Activated CD4-positive, CD25-positive, alpha-beta regulatory T cell treated with anti-CD3 and anti-CD28 coated beads, Interleukin-2, amount 50 U/mL, for 24 hours (primary cell): ENCODE data around the gene RAB15.

Experiments used
- ATAC-seq, 2 donors: fragments of 150-1000 bp; cut with Tn5 transposase; one replicate each; pipeline ENCODE4 v1.10.0; 2021; ENCODE audit warnings: mild to moderate bottlenecking in 1 of 2, moderate library complexity in 1 of 2

The RAB15 gene

DNA sequence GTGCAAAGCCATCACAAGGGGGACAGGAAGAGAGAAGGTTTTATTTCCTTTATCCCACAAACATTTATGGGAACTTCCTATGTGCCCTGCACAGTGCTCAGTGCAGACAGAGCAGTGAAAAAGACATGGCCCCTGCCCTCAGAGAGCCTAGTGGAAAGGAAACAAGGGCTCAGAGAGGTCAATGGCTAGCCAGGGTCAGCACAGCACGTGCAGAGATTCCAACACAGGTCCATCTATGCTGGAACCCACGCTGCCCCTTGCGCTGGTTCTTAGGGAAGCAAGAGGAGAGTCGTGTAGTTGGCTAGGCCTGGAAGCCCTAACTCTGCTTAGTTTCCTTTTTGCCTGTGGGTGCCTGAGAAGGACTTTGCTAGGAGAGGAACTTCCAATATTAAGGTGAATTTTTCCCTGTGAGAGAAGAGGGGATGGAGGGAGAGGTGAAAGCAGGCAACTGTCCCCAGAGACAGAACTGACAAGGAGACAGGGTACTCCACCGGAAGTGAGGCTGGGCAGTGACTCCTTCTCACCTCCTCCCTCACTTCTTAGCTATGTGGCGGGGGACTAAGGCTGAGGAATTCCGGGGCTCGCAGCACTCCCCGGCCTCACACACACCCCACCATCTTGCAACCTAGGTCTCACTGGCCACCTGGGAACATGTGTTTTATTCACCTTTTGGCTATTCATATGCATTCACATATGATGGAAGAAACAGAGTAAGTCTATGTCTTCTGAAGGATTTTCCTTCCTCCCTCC is 17.5 kb downstream of the RAB15 start:
- ATAC-seq: no peak

DNA sequence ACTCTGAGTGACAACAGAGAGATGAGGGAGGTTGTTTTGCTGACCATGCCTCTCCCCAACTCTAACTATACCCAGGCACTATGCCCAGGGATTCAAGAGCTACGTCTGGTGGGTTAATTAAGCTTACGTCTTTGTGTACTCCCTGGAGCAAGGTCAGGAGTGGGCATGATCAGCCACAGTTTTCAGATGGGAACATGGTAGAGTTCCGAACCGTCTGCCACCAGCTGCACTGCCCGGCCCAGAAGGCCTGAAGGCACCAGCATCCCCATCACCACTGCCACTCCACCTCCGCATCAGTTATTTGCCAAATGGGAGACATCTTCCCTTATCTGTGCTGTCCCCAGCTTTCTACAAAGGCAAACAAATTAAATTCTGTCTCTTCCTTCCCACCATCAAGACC is 18.5 kb downstream of the RAB15 start:
- ATAC-seq: no peak

DNA sequence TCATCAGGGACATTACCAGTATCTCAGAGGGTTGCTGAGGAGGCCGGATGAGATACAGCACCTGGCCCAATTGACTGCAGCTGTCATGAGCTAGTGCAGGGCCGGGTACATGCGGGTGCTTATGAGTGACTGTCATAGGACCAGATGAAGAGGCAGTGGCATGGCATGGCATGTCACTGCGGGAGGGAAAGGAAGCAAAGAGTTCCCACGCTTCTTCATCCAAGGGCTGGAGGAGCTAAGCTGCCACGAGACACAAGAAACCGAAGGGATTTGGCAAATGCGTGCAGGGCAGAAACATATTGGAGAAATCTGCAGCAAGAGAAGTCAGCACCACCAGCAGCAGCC is 18.9 kb downstream of the RAB15 start:
- ATAC-seq: no peak

DNA sequence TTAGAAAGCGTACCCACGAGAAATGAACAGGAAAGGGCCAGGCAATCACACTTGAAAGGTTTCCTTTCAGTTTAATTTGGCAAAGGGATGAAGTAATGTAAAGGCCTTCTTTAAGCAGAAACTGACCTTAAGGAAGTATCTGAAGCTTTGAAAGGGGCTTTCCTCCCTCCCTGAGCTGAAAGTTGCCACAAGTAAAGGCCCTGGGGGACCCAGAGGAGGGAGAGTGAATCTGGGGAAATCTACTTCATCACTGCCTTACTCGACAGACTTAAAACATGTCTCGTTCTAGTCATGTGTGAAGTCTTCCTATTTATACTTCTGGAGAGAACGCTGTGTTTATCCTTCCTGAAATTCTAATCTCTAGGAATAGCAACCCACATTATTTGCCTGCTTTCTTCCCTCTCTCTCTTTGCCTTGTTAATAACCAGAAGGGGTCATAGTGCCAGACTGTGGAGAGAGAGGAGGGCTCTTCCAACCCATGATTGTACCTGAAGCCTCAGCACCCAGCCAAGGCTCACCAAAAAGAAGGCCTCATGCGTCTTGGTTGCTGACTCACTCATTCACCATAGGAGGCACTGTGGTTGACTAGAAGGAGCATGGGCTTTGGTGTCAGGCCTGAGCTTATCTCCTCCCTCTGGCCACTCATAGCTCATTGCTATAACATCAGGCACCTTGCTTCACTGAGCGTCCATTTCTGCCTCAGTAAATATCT is 19.4 kb downstream of the RAB15 start:
- peak in 1 of 2 donors; percentile 65 for ATAC-seq

DNA sequence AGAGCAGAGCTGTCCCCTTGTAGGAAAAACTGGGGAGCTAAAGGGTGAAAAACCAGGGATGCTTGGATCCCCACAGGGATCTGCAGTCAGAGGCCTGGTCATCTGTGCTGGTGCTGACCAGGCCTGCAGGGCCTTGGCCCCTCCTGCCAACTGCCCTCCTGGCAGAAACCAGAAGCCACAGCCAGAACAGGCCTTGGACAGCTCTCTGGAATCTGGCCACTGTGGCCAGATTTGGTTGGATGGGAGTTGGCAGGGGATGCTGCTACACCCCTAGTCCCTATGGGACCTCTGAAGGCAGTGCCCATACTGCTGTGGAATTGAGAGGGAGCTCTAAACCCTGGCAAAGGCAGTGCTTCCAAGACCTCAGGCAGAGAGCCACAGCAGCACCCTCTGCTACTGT is 20.4 kb downstream of the RAB15 start:
- no peak for ATAC-seq

DNA sequence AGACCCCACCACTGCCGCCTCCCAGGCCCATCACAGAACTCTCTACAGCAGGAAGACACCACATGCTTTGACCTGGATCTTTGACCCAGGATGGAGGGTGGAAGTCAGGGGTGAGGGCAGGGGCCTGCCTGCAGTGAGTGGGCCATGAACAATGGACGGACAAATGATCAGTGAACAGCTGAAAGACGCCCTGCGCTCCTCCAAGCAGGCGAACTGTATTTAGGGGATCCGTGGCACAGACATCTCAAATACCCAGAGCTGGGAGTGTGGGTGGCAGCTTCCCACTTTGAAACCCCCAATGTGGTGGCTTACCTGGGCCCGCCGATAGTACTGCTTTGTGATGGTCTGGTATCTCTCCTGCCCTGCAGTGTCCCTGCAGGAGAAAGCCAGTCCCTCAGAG is 20.8 kb downstream of the RAB15 start:
- ATAC-seq: no peak

DNA sequence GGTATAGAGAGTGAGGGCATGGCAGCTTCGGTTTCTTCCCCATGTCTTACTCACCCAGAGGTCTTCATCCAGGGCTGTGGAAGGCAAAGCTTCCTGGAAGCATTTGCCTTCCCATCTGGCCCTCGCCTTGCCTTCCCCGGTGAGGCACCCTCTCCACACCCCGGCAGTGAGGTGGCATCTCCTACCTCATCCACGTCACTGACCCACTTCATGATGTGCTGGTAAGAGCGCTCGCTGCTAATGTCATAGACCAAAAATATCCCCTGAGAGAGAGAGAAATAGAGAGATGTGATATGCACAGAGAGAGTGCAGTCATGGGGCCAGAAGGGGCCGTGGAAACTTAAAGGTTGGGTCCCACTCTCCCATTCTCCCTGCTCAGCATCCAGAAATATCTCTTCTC is 21.2 kb downstream of the RAB15 start:
- ATAC-seq: no peak

DNA sequence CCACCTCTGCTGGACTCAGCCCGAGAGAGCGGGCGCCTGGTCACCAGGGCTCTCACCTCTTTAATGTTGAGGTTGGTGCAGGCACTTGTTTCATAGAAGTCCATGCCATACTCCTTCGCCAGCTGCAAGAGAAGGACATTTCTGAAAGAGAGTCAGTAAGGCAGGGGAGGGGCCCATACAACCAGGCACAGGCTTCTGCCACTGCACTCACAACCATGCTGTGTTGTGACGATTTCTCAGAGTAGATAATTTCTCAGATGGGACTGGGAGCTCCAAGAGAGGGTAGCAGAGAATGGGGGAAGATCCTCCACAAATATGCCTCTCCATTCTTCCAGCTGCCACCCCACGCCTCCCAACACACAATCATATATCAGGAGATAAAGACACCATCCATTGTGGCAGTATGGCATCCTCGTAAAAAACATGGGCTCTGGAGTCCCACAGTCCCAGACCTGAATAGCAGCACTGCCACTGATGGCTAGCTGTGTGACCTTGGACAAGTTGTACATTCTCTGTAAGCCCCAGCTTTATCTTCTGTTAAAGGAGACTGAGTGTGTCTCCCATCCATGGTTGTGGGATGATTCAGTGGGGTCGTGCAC is 23.4 kb downstream of the RAB15 start:
- ATAC-seq: no peak

DNA sequence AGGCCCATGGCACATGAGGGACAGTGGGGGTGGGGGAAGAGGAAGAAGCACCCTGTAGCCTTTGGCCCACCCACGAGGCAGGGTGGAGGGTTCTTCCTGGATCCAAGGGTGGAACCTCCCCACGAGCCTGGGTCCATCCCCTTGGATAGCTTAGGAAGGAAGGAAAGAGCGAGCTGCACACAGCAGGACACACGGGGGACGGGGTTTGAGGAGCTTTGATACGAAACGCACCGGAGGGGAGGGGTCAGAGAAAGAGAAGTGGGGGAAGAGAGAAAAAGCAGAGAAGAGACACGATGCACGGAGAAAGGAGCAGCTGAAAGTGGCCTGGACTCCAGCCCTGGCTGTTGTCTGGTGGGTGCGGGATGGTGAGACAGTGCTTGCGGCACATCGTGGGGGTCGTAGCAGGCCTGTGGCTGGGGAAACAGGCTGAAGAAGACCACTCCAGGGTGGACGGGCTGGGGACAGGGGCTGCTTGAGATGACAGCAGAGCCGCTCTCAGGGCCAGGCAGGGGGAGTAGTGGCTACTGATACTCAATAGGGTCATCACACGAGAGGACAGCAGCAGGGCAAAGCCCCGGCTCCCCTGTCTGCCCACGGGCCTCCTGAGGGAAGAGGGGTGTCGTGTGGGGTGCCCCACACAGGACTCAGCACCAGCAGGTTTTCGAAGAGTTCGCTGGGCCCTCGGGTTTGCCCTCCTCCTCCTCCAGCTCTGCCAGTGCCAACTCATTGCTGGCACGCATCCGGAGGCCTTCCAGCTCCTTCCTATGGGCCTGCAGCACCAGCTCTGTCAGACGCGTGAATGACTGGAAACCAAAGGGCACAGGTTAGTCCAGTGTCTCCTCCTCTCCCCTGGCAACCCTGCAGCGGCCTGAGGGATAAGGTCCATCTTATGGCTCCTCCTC is 24.2 kb downstream of the RAB15 start:
- ATAC-seq: no peak

DNA sequence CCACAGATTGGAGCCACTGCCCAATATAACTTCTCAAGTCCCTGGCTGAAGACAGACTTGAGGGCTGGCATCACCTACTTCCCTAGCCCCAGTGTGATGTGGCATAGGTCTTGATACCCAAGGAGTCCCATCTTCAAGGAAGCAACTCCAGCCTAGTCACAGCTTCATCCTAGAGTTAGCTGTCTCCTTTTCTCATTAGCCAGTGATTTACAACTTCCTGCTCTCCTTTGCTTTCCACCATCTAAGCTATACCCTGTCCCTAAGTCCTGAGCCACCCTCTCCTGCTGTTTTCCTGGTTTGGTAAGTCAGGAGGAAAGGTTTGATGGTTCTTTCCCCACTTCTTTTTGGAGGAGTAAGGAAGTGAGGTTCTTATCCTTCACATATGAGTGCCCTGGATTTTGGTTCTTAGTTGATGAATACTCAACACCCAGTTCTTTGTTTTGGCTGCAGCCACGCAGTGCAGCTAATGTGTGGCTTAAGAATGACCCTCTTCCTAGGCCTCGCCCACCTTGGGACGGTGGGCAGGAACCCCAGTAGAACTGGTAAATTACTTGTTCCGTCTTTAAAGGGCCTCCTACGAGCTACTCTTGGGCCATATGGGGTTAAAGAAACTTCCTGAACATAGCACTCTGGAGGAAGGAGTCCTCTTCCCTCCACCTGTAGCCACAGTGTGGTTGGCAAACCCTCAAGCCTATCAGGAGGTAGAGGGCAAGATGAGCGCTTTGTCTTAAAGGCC is 25.7 kb downstream of the RAB15 start:
- no peak for ATAC-seq

DNA sequence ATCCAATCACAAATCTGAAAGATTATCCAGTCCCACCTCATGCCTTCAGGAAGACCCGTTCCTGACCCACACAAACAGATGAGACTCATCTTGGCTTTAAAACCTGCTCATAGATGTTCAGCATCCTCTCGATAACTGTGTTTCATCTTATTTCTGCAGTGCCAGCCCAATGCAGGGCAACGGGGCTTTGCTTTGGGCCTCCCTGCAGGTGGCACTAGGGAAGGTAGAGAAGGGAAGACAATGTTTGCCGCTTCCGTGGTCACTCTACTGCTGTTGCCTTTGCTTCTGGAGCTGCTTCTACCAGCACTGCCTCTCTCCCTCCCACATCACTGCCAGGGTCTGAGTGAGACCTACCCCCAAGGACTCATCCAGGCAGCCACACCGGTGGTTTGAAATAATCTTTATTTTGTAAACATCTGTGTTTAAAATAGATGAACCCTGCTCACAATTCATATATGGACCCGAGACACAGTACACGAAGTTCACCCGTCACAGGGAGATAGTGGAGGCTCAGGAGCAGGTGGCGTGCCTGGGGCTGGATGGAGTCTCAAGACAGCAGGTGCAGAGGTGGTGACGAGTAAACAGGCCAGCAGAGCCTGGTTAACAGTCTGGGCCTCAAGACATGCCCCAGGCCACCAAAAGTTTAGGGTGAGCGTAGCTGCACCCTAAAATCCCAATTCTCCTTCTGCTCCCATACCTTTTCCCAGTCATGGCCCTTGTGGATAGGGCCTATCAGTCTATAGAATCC is 26.5 kb downstream of the RAB15 start:
- no peak for ATAC-seq

DNA sequence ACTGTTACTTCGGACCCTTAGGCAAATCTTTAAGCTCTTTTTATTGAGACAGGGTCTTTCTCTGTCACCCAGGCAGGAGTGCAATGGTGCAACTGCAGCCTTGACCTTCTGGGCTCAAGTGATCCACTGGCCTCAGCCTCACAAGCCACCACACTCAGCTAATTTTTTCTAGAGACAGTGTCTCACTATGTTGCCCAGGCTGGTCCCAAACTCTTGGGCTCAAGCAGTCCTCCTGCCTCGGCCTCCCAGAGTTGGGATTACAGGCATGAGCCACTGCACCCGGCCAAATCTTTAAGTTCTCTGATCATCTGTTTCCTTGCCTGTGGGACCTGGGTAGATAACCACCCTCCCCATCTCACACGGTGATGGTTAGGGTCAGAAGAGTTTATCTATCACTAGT is 27.3 kb downstream of the RAB15 start:
- no peak for ATAC-seq

DNA sequence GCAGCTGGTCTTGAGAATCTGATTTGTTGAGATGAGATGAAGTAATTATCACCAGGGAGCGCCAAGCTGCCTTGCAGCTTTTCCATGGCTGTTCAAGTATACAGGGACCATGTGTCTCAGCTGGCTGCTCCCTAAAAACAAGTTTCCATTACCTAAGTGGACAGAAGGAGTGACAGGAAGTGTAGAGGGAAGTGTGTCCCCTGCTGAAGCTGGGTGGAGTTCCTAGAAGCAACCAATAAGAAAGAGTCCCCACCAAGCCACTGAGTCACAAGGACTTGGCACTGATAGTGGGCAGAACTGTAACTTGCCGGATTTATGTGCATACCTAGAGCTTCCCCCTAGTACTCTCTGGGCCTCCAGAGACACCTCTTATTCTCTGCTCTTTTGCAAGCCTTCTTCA is 28.1 kb downstream of the RAB15 start:
- ATAC-seq: no peak

DNA sequence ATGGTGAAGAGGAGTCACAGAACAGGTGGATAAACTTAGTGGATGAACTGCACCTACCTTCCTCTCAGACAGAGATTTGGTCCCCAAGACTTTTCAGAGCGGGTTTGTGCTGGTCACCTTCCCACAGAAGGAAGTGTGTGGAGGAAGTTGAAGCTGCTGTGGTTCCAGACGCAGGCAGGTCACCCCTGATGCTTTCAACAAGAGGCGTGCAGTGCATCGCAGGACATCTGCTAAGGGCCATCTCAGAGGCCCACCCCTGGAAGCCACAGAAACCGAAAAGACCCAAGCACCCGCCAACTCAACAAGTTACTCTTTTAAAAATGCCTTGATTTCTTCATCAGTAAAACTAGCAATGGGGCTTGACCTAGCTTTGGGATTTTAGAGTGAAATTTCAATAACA is 28.6 kb downstream of the RAB15 start:
- ATAC-seq: no peak

DNA sequence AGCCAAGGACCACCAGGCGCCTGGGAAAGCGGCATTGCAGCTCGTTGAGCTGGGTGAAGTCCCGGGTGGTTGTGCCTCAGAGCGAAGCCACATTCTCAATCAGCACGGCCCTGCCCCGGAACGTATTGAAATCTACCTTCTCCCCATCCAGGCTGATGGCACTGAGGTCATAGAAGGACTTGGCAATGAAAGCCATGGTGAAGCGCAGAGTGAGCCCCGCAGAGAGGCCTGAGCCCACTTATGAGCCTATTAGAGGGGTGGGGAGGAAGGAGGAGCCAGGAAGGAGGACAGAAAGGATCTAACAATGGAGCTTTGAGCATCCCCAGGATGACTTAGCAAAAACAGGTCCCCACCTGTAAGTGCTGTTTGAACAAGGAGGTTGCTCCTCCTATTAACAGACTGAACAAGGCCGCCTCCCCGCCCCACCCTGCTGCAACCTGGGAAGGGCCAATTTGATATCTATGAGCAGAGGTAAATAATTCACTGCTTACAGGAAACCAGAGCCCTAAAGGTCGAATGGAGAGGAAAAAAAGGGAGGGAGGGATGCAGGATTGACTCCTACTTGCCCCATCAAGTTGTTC is 29.5 kb downstream of the RAB15 start, which contains the start of gene GPX2:
GPX2 (minus strand) TSS at position 215 of the 581 bp plus-strand sequence; CDS start at position 196, 19 bp downstream.
- no peak for ATAC-seq

DNA sequence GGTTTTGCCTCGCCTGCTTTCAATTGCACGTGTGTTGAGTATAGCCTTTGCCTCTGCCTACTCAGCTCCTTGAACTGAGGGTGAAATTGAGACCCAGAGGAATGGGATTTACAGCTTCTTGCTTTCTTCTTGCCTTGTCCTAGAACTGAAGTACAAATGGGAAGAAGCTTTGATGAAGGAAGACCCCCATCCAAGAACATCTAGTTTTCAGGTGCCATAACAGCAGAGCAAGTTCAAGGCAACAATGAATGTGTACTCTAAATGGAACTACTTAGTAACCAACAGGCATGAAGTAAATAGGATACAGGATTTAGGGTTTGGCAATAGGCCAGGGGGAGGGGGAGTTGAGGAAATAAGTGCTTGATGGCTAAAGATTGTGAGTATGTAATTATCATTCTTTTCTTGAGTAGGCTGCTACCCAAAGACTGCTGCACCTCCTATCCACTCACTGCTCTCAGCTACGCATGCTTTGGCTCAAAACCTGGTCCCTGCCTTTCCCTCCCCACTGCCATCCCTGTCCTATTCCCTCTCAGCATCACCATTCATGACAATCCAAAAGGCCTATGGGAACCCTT is 31.7 kb downstream of the RAB15 start:
- no peak for ATAC-seq

DNA sequence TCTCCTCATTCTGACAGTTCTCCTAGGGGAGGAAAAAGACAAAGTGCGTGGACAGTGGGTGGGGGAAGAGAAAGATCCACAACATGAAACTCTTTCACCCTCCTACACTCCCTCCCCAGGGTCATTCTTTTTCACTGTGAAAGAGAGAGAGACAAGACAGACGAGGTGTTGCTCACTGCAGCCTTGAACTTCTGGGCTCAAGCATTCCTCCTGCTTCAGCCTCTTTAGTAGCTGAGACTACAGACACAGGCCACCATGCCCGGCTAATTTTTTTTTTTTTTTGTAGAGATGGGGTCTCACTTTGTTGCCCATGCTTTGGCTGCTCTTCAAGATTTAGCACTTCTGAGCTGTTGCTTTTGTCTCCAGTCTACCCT is 32.3 kb downstream of the RAB15 start:
- ATAC-seq: no peak

DNA sequence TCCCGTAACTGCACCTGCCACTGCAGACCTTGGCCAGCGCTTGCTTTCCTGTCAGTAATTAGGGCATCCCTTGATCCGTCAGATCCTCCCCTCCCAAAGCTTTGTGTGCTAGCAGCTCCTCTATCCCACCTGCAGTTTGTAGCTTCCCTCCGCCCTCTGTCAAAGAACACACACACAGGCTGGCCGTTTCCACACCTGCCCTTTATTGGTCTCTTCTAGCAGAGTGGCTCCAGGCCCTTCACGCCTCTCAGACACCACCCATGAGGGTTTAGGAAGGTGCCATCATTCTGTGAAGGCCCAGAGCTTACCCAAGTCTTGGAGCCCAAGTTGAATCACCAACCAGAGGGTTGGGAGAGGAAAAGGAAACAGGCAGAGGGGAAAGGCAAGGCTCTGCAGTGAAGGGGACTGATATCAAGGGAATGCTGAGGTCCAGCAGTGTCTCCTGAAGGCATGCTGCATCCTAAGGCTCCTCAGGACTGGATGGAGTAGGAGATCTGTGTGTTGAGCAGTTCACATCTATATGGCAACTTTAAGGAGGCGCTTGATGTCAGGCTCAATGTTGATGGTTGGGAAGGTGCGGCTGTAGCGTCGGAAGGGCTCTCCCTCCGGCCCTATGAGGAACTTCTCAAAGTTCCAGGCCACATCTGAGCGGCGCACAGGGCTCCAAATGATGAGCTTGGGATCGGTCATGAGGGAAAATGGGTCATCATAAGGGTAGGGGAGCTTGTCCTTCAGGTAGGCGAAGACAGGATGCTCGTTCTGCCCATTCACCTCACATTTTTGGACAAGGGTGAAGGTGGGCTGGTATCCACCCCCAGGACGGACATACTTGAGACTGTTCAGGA is 32.9 kb downstream of the RAB15 start:
- no peak for ATAC-seq

DNA sequence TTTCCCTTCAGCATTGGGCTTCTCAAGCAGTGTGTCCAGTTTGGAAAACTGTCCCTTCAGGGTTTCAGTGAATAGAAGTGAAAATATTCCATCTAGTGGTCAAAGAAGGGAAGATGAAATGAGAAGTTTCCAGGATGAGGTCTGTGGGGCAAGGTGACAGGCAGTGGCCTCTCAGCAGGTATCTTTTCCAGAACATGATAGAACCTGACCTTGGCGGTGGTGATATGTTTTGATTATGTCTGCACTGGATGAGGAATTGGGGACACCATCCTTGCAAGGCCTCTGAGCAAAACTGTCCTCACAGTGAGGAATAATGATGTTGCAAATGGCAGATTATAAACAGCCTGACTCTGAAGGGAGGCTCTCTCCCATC is 34.3 kb downstream of the RAB15 start:
- ATAC-seq: no peak
